Astrocyte of the cerebellum (primary cell): ENCODE data around the gene MOV10L1.
A peak's percentile ranks its signal among the peaks of the same experiment; 100 is the strongest.

Source experiments
- DNase-seq: peaks from one replicate; pipeline ENCODE4 v3.0.0-alpha.2; 2011; ENCODE audit warnings: low read depth
- H3K4me3 ChIP-seq: 2 replicates; pipeline ENCODE4 v1.5.1; 2011; ENCODE audit warnings: mild to moderate bottlenecking, low read depth, low read length, moderate library complexity
- in situ Hi-C: cut with HindIII; loops from 2 replicates; pipeline ENCODE4 v1.10.0; 2017; ENCODE audit warnings: low sequenced_read_pairs
- TF ChIP-seq, protein P1 (sequence below): IDR thresholded peaks from 2 replicates; pipeline ENCODE4 v1.5.1; 2012; ENCODE audit warnings: low read length, low read depth, moderate library complexity, mild to moderate bottlenecking; ENCODE audit errors: missing control alignments

The MOV10L1 gene

DNA sequence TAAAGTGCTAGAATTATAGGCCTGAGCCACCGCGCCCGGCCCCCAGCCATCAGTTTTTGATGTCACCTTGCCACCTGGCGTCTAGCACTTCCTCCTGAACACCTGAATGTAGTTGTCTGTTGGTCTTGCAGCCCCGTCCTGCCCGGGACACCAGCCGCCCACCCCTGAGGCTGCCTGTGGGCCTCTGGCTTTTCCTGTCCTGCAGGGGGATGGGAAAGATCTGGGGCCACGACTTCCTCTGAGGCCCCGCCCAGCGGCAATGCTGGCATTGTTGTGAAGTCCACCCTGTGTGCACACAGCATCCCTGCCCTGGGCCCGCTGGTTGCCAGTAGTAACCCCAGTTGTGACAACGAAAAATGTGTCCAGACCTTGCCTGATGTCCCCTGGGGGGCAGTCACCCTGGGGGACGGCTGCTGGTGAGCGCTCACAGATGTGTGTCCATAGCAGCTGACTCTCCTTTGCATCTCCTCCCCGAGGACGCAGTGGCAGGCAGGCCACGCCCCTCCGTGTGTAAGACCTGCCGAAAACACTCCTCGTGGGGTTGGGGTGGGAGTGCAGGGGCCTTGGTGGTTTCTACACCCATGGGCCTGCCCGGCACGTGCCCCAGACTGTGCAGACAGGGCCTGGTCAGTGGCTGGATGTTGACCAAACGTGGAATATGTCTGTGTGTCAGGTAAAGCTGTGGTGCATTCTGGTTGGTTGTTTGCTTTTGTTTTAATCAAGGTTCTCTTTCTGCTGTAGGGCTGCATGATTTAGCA, 117.8 kb downstream of the MOV10L1 start:
- no peak overlapping the region for H3K4me3 ChIP-seq
- TF ChIP-seq, protein P1, sequence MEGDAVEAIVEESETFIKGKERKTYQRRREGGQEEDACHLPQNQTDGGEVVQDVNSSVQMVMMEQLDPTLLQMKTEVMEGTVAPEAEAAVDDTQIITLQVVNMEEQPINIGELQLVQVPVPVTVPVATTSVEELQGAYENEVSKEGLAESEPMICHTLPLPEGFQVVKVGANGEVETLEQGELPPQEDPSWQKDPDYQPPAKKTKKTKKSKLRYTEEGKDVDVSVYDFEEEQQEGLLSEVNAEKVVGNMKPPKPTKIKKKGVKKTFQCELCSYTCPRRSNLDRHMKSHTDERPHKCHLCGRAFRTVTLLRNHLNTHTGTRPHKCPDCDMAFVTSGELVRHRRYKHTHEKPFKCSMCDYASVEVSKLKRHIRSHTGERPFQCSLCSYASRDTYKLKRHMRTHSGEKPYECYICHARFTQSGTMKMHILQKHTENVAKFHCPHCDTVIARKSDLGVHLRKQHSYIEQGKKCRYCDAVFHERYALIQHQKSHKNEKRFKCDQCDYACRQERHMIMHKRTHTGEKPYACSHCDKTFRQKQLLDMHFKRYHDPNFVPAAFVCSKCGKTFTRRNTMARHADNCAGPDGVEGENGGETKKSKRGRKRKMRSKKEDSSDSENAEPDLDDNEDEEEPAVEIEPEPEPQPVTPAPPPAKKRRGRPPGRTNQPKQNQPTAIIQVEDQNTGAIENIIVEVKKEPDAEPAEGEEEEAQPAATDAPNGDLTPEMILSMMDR: no peak
- no peak for DNase-seq
- in situ Hi-C loops: no loop called here

DNA sequence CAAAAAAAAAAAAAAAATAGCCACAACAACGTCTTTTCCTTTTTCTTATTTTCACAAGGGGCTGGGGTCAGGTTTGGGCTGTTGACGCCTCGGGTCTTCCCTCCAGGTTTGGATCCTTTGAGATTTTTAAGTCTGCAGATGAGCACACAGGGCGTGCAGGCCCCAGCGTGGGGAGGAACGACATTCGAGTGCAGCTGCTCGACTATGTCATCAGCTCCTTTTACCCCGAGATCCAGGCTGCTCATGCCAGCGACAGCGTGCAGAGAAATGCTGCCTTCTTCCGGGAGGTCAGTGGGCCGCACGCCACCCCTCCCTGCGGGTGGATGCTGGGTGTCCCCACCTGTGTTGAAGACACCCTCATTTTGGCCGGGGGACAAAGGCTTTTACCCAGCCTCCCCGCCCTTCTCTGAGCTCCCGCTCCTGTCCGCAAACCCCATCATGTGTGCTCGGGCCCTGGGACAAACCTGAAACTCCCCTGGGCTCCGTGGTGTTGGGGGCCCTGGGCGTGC, 118.7 kb downstream of the MOV10L1 start:
- no peak for DNase-seq
- in situ Hi-C loops: no loop called here
- TF ChIP-seq, protein P1: no peak

DNA sequence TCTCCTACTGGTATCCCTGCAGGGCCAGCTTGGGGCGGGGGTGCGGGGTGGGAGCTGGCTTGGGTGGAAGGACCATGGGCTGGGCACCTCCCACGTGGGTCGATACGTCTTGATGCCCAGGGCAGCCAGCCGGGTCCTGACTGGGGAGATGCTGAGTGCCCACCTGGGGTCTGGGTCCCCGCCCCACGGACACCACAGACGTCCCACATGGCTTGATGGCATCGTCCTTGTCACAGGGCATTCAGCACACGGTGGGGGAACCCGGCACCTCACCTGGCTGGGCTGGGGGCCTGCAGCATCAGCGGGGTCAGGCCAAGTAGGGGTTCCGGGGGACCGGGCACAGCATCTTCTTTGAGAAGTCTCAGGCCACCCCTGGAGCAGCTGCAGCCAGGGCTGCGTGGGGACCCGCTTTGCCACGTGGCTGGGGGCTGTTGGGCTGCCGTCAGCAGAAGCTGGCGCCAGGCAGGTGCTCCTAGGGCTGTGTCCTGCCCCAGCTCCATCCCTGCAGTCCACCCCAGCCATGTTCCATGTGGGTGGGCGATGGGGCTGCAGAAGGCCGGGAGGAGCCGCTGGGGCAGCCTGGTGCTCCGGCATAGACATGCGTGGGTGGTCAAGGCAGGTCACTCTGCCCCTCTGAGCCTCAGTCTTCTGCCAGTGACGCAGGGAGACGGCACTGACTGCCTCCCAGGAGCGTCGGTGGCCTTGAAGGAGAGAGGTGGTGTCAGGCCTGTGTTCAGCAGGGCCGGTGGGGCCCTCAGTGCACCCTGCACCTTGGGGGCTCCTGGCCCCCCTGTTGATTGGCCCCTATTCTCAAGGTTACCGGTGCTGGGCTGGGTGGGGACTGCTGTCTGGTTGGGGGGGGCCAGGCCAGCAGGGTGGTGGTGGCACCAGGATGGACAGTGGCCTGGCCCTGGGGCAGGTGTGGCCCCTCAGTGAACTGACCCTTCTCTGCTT, 119.4 kb downstream of the MOV10L1 start:
- in situ Hi-C loops: no loop called here
- no peak for DNase-seq

More for the DNA sequence above, 118.7 kb downstream of the MOV10L1 start:
- no peak overlapping the region for H3K4me3 ChIP-seq

DNA sequence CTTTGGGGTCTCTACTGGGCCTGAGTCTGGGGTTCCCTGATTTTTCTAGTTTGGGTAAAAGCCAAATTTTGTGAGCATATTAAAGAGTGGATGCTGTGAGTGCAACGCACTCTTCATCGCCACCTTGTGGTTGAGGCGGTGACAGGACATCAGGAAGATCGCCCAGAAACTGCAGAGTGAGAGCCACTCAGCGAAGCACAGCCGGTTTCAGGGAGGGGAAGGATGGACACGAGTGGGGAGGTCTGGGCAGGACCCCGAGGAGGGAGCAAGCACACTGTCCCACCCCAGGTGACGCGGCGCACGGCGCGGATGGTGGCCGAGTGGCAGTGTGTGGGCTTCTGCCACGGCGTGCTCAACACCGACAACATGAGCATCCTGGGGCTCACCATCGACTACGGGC, 120.1 kb downstream of the MOV10L1 start:
- TF ChIP-seq, protein P1: peak; percentile 94
- peak; percentile 45 for DNase-seq
- H3K4me3 ChIP-seq: no peak overlapping the region
- in situ Hi-C loops: no loop called here

More for the DNA sequence above, 119.4 kb downstream of the MOV10L1 start:
- no peak overlapping the region for H3K4me3 ChIP-seq
- TF ChIP-seq, protein P1: no peak

DNA sequence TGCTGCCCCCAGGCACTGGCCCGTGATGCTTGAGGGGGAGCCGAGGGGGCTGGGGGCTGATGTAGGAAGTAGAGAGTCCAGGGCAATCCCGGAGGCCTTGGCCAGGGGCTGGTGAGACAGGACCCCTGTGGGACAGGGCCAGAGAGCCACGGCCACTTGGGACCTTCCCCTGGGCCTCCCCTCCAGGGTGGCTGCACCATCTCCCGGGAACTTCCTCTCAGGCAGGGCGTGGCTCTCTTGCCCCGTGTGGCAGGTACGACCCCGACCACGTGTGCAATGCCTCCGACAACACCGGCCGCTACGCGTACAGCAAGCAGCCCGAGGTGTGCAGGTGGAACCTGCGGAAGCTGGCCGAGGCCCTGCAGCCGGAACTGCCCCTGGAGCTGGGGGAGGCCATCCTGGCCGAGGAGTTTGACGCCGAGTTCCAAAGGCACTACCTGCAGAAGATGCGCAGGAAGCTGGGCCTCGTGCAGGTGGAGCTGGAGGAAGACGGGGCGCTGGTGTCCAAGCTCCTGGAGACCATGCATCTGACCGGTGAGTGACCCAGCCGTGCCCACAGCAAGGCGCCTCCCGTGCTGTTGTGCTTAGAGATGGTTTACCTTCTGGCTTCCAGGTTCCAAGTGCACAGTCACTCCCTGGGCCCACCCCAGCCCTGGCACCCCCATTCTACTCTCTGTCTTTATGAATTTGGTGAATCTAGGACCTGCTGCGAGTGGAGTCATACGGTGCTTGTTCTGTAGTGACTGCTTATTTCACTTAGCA, 120.8 kb downstream of the MOV10L1 start:
- in situ Hi-C loops: no loop called here
- DNase-seq: no peak
- no peak overlapping the region for H3K4me3 ChIP-seq
- TF ChIP-seq, protein P1: no peak

DNA sequence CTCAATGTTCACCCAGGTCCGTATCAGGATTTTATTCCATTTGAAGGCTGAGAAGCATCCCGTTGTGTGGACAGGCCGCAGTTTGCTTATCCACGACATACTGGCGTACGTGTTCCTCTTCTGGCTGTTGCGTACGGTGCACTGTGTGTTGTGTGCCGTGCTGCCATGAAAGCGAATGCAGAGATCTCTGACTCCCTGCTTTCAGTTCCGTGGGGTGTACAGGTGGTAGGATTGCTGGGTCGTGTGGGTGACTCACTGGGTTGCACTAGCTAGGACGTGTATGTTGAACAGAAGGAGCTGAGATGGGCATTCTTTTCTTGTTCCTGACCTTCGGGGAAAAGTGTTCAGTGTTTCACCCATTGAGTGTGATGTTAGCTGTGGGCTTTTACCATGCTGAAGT, 121.3 kb downstream of the MOV10L1 start:
- in situ Hi-C loops: no loop called here
- TF ChIP-seq, protein P1: no peak
- DNase-seq: no peak
- no peak overlapping the region for H3K4me3 ChIP-seq
